Osteoblast (primary cell): ENCODE data around the gene CNTNAP5. TPM values are rescaled to one million over a fixed set of nuclear protein-coding genes. Genes with fewer than 3 reads are reported as not detected.

ENCODE experiments used
- DNase-seq: peaks from one replicate; pipeline ENCODE4 v3.0.0; 2011; ENCODE audit warnings: low spot score, mixed read lengths; ENCODE audit not compliant: insufficient read length; ENCODE audit errors: missing footprints
- H2AFZ ChIP-seq: 2 replicates; pipeline ENCODE4 v1.6.0; 2011; ENCODE audit warnings: mild to moderate bottlenecking, low read length
- H3K27ac ChIP-seq: 2 replicates; pipeline ENCODE4 v1.5.1; 2011; ENCODE audit warnings: mild to moderate bottlenecking, low read depth, low read length, moderate library complexity
- H3K27me3 ChIP-seq: 2 replicates; pipeline ENCODE4 v1.6.0; 2012; ENCODE audit warnings: mild to moderate bottlenecking, control low read depth, inconsistent platforms, low read length, moderate library complexity; ENCODE audit not compliant: insufficient read depth
- H3K36me3 ChIP-seq: 2 replicates; pipeline ENCODE4 v1.5.1; 2011; ENCODE audit warnings: mild to moderate bottlenecking, low read length, control low read depth, moderate library complexity; ENCODE audit not compliant: insufficient read depth
- H3K4me1 ChIP-seq: 2 replicates; pipeline ENCODE4 v1.5.1; 2011; ENCODE audit warnings: mild to moderate bottlenecking, low read length, control low read depth, moderate library complexity; ENCODE audit not compliant: insufficient read depth
- H3K4me2 ChIP-seq: 2 replicates; pipeline ENCODE4 v1.6.0; 2011; ENCODE audit warnings: mild to moderate bottlenecking, low read length; ENCODE audit not compliant: insufficient read depth
- H3K4me3 ChIP-seq: fragments of 200-600 bp; sonication (generic); 3 replicates; pipeline ENCODE4 v1.5.1; 2012; ENCODE audit warnings: mild to moderate bottlenecking, low read length, inconsistent platforms; ENCODE audit not compliant: insufficient read depth
- H3K79me2 ChIP-seq: 2 replicates; pipeline ENCODE4 v1.6.0; 2012; ENCODE audit warnings: mild to moderate bottlenecking, low read length, control low read depth, inconsistent platforms; ENCODE audit not compliant: insufficient read depth
- H3K9me3 ChIP-seq: 2 replicates; pipeline ENCODE4 v1.5.1; 2011; ENCODE audit warnings: low read depth, low read length, control low read depth
- H4K20me1 ChIP-seq: 2 replicates; pipeline ENCODE4 v1.6.0; 2012; ENCODE audit warnings: mild to moderate bottlenecking, low read length, control low read depth; ENCODE audit not compliant: insufficient read depth
- total RNA-seq: library from RNA; depleted of rRNA; stranded (reverse); fragments of >200 nt; gene quantifications from 2 replicates; pipeline ENCODE4 v1.2.3, GENCODE V29; 2012
- TF ChIP-seq, protein P1 (sequence below): IDR thresholded peaks from 2 replicates; pipeline ENCODE4 v1.5.1; 2011; ENCODE audit warnings: mild to moderate bottlenecking, low read depth, low read length, moderate library complexity; ENCODE audit errors: extremely low read depth

Gene CNTNAP5
- total RNA-seq, 1 donor, result not detected

DNA sequence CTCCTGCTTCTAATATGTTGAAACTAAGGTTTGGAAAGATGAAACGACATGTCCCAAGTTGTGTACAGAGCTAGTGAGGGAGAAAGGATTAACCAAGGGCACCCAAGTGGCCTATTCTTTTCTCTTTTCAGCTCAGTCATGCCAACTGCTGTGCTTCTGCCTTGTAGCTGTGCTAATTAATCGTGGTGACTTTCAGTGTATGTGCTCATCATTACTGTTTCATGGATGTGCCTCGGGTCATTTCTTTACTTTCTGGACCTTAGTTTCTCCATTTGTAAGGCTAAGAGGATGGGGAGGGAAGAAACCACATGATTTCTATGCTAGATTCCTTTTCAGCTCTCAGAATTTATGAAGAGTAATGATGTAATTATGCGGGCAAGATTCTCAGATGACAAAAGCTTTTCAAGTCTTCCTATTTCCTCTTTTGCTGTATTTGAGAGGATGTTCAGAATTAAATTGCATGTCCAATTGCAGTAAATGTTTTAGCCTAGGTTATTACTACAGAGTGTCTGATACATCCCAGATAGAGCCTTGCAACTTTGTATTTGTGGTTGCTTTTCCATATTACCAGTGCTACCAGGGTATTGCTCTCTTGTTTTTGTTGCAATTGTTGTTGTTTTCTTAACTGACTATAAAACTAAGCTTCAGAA, 621.2 kb downstream of the CNTNAP5 start:
- H3K36me3 ChIP-seq, result no peaks in the 10 kb centered on the region
- H3K79me2 ChIP-seq, result no peaks in the 10 kb centered on the region
- no peak overlapping the region for H3K4me2 ChIP-seq
- H3K4me3 ChIP-seq, result no peak overlapping the region
- DNase-seq, result no peak
- no peak overlapping the region for H2AFZ ChIP-seq
- no peaks in the 10 kb centered on the region for H3K4me1 ChIP-seq
- no peak overlapping the region for H3K27ac ChIP-seq
- H3K27me3 ChIP-seq, result no peaks in the 10 kb centered on the region
- H3K9me3 ChIP-seq, result peaks cover 4% of the 10 kb centered on the region
- TF ChIP-seq, protein P1, sequence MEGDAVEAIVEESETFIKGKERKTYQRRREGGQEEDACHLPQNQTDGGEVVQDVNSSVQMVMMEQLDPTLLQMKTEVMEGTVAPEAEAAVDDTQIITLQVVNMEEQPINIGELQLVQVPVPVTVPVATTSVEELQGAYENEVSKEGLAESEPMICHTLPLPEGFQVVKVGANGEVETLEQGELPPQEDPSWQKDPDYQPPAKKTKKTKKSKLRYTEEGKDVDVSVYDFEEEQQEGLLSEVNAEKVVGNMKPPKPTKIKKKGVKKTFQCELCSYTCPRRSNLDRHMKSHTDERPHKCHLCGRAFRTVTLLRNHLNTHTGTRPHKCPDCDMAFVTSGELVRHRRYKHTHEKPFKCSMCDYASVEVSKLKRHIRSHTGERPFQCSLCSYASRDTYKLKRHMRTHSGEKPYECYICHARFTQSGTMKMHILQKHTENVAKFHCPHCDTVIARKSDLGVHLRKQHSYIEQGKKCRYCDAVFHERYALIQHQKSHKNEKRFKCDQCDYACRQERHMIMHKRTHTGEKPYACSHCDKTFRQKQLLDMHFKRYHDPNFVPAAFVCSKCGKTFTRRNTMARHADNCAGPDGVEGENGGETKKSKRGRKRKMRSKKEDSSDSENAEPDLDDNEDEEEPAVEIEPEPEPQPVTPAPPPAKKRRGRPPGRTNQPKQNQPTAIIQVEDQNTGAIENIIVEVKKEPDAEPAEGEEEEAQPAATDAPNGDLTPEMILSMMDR, result no peak
- no peaks in the 10 kb centered on the region for H4K20me1 ChIP-seq

DNA sequence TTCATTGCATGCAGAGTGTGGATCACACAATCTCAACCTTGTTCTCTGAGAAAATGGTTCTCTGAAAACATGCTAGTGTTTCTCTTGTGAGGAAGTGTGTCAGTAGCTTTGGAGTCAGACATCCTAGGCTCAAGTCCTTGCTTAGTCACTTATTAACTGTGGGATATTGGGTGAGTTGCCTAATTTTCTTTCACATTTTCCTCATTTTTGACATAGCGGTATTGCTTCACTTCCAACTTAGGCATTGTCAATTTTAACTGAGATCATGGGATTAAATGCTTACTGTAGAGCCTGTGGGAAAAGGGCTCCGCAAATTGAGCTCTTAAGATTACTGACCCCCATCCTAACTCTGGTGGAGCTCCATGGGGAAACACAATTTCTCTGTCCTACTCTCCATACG, 622.2 kb downstream of the CNTNAP5 start:
- Histone ChIP-seq H3K9me3 (peaks cover 7% of the 10 kb centered on the region), H4K20me1 (no peaks in the 10 kb centered on the region), H3K79me2 (no peaks in the 10 kb centered on the region), H3K4me2 (no peak overlapping the region), H3K27ac (no peak overlapping the region), H3K4me1 (no peaks in the 10 kb centered on the region), H3K4me3 (no peak overlapping the region), H2AFZ (no peak overlapping the region), H3K36me3 (no peaks in the 10 kb centered on the region), H3K27me3 (no peaks in the 10 kb centered on the region)
- no peak for DNase-seq
- TF ChIP-seq, protein P1, result no peak

DNA sequence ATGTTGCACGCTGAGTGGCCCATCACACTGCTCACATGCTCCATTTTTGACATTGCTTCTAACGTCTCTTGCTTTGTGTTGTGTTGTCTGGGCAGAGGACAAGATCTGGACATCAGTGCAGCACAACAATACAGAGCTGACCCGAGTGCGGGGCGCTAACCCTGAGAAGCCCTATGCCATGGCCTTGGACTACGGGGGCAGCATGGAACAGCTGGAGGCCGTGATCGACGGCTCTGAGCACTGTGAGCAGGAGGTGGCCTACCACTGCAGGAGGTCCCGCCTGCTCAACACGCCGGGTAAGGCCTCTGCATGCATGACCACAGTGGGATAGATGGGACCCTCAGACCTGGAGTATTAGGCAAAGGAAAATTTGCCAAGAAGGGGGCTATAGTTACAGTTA, 622.6 kb downstream of the CNTNAP5 start:
- no peaks in the 10 kb centered on the region for H3K4me1 ChIP-seq
- H3K27ac ChIP-seq, result no peak overlapping the region
- no peak for DNase-seq
- peaks cover 7% of the 10 kb centered on the region for H3K9me3 ChIP-seq
- no peak overlapping the region for H3K4me2 ChIP-seq
- TF ChIP-seq, protein P1, result no peak
- no peaks in the 10 kb centered on the region for H4K20me1 ChIP-seq
- H2AFZ ChIP-seq, result no peak overlapping the region
- H3K79me2 ChIP-seq, result no peaks in the 10 kb centered on the region
- H3K27me3 ChIP-seq, result no peaks in the 10 kb centered on the region
- no peak overlapping the region for H3K4me3 ChIP-seq
- no peaks in the 10 kb centered on the region for H3K36me3 ChIP-seq

DNA sequence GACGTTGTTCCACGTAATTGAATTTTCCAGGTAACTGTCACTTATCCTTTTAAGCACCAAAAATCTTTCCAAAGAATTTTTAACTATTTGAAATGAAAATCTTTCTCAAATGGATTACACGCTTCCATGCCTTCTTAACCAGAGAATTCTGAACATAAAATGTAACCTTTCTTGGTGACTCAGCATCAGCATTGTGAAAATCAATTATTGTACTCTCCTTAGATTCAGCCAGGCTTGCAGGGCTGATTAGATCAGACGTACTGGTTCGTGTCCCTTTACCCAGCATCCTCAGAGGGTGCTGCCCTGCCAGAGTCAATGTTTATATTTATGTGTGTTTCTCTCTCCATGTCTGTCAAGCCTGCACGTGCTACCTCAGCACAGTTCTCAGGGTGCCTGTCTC, 623.9 kb downstream of the CNTNAP5 start:
- H3K27ac ChIP-seq, result no peak overlapping the region
- DNase-seq, result no peak
- no peaks in the 10 kb centered on the region for H3K36me3 ChIP-seq
- TF ChIP-seq, protein P1, result no peak
- no peaks in the 10 kb centered on the region for H3K27me3 ChIP-seq
- no peak overlapping the region for H2AFZ ChIP-seq
- H3K4me2 ChIP-seq, result no peak overlapping the region
- peaks cover 5% of the 10 kb centered on the region for H3K9me3 ChIP-seq
- no peaks in the 10 kb centered on the region for H3K4me1 ChIP-seq
- no peaks in the 10 kb centered on the region for H3K79me2 ChIP-seq
- H4K20me1 ChIP-seq, result no peaks in the 10 kb centered on the region
- no peak overlapping the region for H3K4me3 ChIP-seq
